Fibroblast of the aortic adventitia (primary cell): ENCODE measurements around the gene SLC18A3. TPM values are rescaled to one million over a fixed set of nuclear protein-coding genes. Genes with fewer than 3 reads are reported as not detected.

ENCODE experiments used
- DNase-seq: peaks from one replicate; pipeline ENCODE4 v3.0.0-alpha.2; 2010; ENCODE audit warnings: low read depth
- H3K4me3 ChIP-seq: 2 replicates; pipeline ENCODE4 v1.5.1; 2011; ENCODE audit warnings: low read depth, mild to moderate bottlenecking, control low read depth, low read length, moderate library complexity
- CTCF ChIP-seq: IDR thresholded peaks from 2 replicates; pipeline ENCODE4 v1.5.1; 2011; ENCODE audit warnings: mild to moderate bottlenecking, low read length, control low read depth, inconsistent platforms; ENCODE audit not compliant: insufficient read depth
- total RNA-seq: library from RNA; depleted of rRNA; stranded (reverse); fragments of >200 nt; gene quantifications from 2 replicates; pipeline ENCODE4 v1.2.3, GENCODE V29; 2012; ENCODE audit warnings: low replicate concordance

Gene SLC18A3
- total RNA-seq, 1 donor, result not detected

GRCh38 chr10:49625411-49625810 is 15.3 kb downstream of the SLC18A3 start:
- DNase-seq, result no peak
- no peak overlapping the region for H3K4me3 ChIP-seq
- no peak for TF ChIP-seq CTCF

DNA sequence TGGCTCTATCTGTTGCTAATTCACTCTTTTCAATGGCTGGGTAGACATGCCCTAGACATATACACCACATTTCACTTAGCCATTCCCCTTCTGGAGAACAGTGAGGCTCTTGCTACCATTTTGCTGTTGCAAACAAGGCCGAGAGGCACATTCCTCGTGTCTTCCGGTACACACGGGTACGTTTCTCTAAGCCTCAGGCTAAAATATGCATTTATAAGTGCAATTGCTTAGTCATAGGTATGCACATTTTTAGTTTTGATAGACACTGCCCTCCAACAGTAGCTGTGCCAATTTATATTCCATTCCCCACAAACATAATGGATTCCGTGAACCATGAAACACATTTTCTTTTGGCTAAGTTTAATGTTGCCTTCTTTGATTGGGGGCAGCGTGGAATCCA is 16.9 kb downstream of the SLC18A3 start:
- no peak for DNase-seq
- no peak for TF ChIP-seq CTCF
- H3K4me3 ChIP-seq, result no peak overlapping the region

DNA sequence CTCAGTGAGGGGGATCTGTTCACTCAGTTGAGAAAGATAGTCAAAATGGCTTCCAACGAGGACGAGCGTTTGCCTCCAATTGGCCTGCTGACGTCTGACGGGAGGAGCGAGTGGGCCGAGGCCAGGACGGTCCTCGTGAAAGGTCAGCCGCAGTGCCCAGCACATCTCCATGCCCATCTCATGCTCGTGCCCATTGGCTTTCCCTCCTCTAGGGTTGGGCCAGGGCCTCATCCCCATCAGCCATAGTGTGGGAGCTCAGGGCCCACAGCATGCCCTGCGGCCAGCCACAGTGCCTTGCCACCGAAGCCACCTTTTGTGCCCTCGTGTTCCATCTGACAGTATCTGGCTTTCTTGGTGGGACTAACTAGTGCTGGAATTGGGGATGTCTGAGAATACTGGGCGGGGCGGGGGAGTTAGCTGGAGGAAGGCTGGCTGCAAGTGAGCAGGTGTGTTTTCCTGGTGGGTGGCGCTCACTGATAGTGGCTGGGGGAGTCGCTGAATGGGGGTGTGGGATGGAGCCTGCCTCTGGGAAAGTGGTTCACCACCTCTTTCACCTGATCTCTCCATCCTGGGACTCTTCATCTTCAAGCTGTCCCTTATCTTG is 17.6 kb downstream of the SLC18A3 start:
- no peak overlapping the region for H3K4me3 ChIP-seq
- DNase-seq, result no peak
- TF ChIP-seq CTCF, result no peak

- DNase-seq, result no peak
- TF ChIP-seq CTCF, result no peak
- no peak overlapping the region for H3K4me3 ChIP-seq
Observed at GRCh38 chr10:49628599-49628998, 18.5 kb downstream of the SLC18A3 start.

GRCh38 chr10:49629431-49629881 is 19.3 kb downstream of the SLC18A3 start:
- no peak for DNase-seq
- H3K4me3 ChIP-seq, result no peak overlapping the region
- TF ChIP-seq CTCF, result no peak

DNA sequence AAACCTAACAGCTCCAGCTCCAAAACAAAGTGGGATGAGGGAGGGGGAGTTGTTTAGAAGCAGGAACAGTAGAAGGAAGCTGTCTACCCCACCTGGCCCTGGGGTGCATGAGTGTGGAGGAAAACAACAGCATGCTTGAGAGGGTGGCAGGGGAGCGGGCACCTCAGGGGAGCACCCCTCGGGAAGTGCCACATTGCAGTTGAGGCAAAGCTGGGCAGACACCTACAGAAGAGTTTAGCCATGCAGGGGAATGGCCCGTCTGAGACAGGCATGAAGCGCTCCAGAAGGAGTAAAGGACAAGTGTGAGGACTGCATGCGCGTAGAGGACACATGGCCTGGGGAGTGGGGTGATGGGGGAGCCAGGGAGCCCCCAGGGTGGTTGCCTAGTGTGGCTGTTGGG is 21.9 kb downstream of the SLC18A3 start:
- H3K4me3 ChIP-seq, result no peak overlapping the region
- no peak for DNase-seq
- TF ChIP-seq CTCF, result no peak
